Panc1 (cell line): ENCODE measurements around the gene MTFMT. TPM values are rescaled to one million over a fixed set of nuclear protein-coding genes. Genes with fewer than 3 reads are reported as not detected.

Experiments
- ATAC-seq: fragments of 200-7000 bp; cut with Tn5 transposase; 2 replicates; pipeline ENCODE4 v1.9.1; 2020; ENCODE audit warnings: mild to moderate bottlenecking, moderate library complexity
- BruUV-seq: library from RNA; stranded (reverse); fragments of 400-500 nt; replicated peaks from 2 replicates; lab custom pipeline; 2021; lab: Mats Ljungman, UMichigan
- CTCF ChIA-PET: fragments of 300-600 bp; sonication (Branson Sonifier 250); formaldehyde crosslinking; loops from one replicate; lab custom pipeline; 2022; ENCODE audit warnings: antibody characterized with exemption; lab: Charles Lee
- POLR2A ChIA-PET: fragments of 300-600 bp; sonication (Branson Sonifier 250); formaldehyde crosslinking; loops from one replicate; lab custom pipeline; 2022; ENCODE audit warnings: antibody characterized with exemption; lab: Charles Lee
- DNase-seq: peaks from one replicate; pipeline ENCODE4 v3.0.0-alpha.2; 2010; ENCODE audit warnings: low read depth, low spot score
- H3K27ac ChIP-seq: 2 replicates; pipeline ENCODE4 v1.5.1; 2011; ENCODE audit warnings: mild to moderate bottlenecking, low read length, inconsistent platforms
- H3K27me3 ChIP-seq: fragments of 200-500 bp; sonication (Bioruptor generic); 2 replicates; pipeline ENCODE4 v1.6.0; 2014; ENCODE audit warnings: low read length, inconsistent platforms; ENCODE audit not compliant: control insufficient read depth, insufficient read depth
- H3K36me3 ChIP-seq: fragments of 200-500 bp; sonication (Bioruptor generic); 2 replicates; pipeline ENCODE4 v1.5.1; 2014; ENCODE audit warnings: inconsistent platforms, mild to moderate bottlenecking, low read length, moderate library complexity; ENCODE audit not compliant: control insufficient read depth, insufficient read depth
- H3K4me1 ChIP-seq: 2 replicates; pipeline ENCODE4 v1.5.1; 2011; ENCODE audit warnings: inconsistent platforms, mild to moderate bottlenecking, low read length, moderate library complexity; ENCODE audit not compliant: control insufficient read depth, insufficient read depth
- H3K4me3 ChIP-seq, 2 experiments: 2 replicates each; pipeline ENCODE4 v1.5.1; 2011 to 2012; ENCODE audit warnings: low read depth in 2 of 2, low read length in 2 of 2, mild to moderate bottlenecking in 2 of 2, inconsistent platforms in 1 of 2, moderate library complexity in 1 of 2
- H3K9me3 ChIP-seq: fragments of 200-500 bp; sonication (Bioruptor generic); 2 replicates; pipeline ENCODE4 v1.5.1; 2014; ENCODE audit warnings: low read depth, mild to moderate bottlenecking, inconsistent platforms, low read length, moderate library complexity; ENCODE audit not compliant: control insufficient read depth, insufficient read depth
- CTCF ChIP-seq: fragments of 450-650 bp; IDR thresholded peaks from 2 replicates; pipeline ENCODE4 v1.5.1; 2017; ENCODE audit warnings: mild to moderate bottlenecking
- POLR2AphosphoS5 ChIP-seq: IDR thresholded peaks from 2 replicates; pipeline ENCODE4 v1.6.1; 2012; ENCODE audit warnings: mild to moderate bottlenecking, low read depth, low read length, moderate library complexity
- REST ChIP-seq, 2 experiments: IDR thresholded peaks; 2 replicates each; pipeline ENCODE4 v1.6.1; 2011 to 2012; ENCODE audit warnings: low read depth in 2 of 2, control low read depth in 1 of 2, low read length in 1 of 2, mild to moderate bottlenecking in 1 of 2, moderate library complexity in 1 of 2; ENCODE audit not compliant: insufficient read depth in 1 of 2
- SIN3A ChIP-seq: IDR thresholded peaks from 2 replicates; pipeline ENCODE4 v1.6.1; 2012; ENCODE audit warnings: low read depth, mild to moderate bottlenecking, low read length, moderate library complexity, borderline replicate concordance; ENCODE audit not compliant: insufficient read depth
- TCF7L2 ChIP-seq: IDR thresholded peaks from 2 replicates; pipeline ENCODE4 v1.6.1; 2011; ENCODE audit warnings: mild to moderate bottlenecking, low read depth, low read length, inconsistent platforms
- in situ Hi-C: cut with HindIII; loops from 2 replicates; pipeline ENCODE4 v1.10.0; 2016; ENCODE audit warnings: low sequenced_read_pairs, low pct_unique_long_range_greater_than_20kb
- intact Hi-C: fragments of 100-400 bp; cut with micrococcal nuclease; formaldehyde crosslinking; loops from one replicate; pipeline ENCODE4 v1.10.0; 2022; ENCODE audit not compliant: unreplicated experiment
- total RNA-seq: library from RNA; stranded (reverse); gene quantifications from one replicate; pipeline ENCODE4 v1.2.1, GENCODE V29; 2021; ENCODE audit not compliant: unreplicated experiment

Gene MTFMT
- total RNA-seq, 1 experiment from 2014 or later: 19.4 TPM

- DNase-seq (no peak), ATAC-seq (no peak)
- intact Hi-C loops (no loop called here), in situ Hi-C loops (no loop called here)
- POLR2A ChIA-PET: no interaction called here
- Histone ChIP-seq H3K4me3 (no peak overlapping the region), H3K4me1 (no peaks in the 10 kb centered on the region; the same call in 1 of the 2 replicates), H3K27ac (no peak overlapping the region), H3K36me3 (no peaks in the 10 kb centered on the region), H3K9me3 (no peaks in the 10 kb centered on the region), H3K27me3 (no peaks in the 10 kb centered on the region)
- CTCF ChIA-PET: interaction anchor here (0.7 kb wide), 1 partner anchor 244 kb away, joined by 3 read pairs; no protein-coding TSS in a partner anchor
- TF ChIP-seq SIN3A (no peak), POLR2AphosphoS5 (no peak), REST (IDR thresholded peaks at IDR 0.05; ENCODE audit: insufficient read depth in 1 of 2, low read depth in 2 of 2, low read length in 1 of 2) (no peak), TCF7L2 (no peak), CTCF (no peak)
- BruUV-seq: no TSS peak
Observed at GRCh38 chr15:65041787-65042186, 12.3 kb upstream of the MTFMT start.

- H3K27me3 ChIP-seq: no peaks in the 10 kb centered on the region
- in situ Hi-C loops: no loop called here
- no TSS peak for BruUV-seq
- POLR2A ChIA-PET: no interaction called here
- no peak for DNase-seq
- no peaks in the 10 kb centered on the region for H3K9me3 ChIP-seq
- H3K36me3 ChIP-seq: no peaks in the 10 kb centered on the region
- TF ChIP-seq CTCF (no peak), SIN3A (no peak), TCF7L2 (no peak), REST (IDR thresholded peaks at IDR 0.05; ENCODE audit: insufficient read depth in 1 of 2, low read depth in 2 of 2, low read length in 1 of 2) (no peak), POLR2AphosphoS5 (no peak)
- no peaks in the 10 kb centered on the region; the same call in 1 of the 2 replicates for H3K4me1 ChIP-seq
- H3K27ac ChIP-seq: no peak overlapping the region
- CTCF ChIA-PET: no interaction called here
- no peak for ATAC-seq
- intact Hi-C loops: no loop called here
- H3K4me3 ChIP-seq: no peak overlapping the region
Observed at GRCh38 chr15:65040461-65040860, 11.0 kb upstream of the MTFMT start.
